ENCODE results near the gene IGFBP6.
"Not testable (repeated sequence)": the region's sequence is repeated elsewhere in the genome, so short reads cannot be mapped to it uniquely, and the experiment has no call there.

IGFBP6 gene

GRCh38 chr12:53070877-53071492 is 26.5 kb upstream of the IGFBP6 start:
- no peak for DNase-seq (ENCODE audit: low spot score)

DNA sequence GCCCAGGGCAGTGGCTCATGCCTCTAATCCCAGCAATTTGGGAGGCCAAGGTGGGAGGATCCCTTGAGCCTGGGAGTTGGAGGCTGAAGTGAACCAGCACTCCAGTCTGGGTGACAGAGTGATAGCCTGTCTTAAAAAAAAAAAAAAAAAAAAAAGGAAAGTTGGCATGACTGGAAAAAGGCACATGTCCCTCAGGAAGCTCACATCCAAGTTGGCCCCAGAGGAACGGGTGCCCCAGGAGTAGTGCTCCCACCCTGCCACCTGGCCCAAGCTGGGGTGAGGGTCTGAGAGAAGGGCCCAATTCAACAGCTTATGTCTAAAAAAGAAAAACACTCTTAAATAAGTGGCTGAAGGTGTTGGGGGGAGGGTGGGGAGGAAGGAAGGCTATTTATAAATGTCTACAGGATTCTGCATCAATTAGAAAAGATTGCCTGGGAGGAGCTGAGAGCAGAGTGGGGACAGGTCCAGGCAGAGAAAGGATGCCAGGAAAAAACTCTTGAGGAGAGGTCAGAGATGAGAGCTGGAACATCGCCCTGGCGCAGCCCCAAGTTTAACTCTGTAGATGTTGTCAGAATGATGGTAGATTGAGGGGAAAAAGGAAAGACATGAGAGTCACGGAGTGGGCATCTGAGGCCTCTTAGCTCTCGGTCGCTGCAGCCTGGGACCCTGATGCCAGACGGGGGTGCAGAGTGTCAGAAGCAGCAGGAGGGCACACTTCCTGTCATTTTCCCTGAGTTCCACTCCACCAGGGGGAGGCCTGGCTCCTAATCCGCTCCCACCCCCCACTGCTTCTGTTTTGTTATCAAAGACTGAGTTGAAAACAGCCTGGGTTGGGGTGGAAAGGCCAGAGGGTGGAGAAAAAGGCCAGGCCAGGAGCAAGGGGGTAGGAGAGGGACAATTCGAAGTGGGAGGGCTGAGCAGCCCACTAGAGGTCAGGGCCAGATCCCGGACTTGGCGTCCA is 25.6 kb upstream of the IGFBP6 start:
- peak; percentile 49 for DNase-seq (ENCODE audit: low spot score)

DNA sequence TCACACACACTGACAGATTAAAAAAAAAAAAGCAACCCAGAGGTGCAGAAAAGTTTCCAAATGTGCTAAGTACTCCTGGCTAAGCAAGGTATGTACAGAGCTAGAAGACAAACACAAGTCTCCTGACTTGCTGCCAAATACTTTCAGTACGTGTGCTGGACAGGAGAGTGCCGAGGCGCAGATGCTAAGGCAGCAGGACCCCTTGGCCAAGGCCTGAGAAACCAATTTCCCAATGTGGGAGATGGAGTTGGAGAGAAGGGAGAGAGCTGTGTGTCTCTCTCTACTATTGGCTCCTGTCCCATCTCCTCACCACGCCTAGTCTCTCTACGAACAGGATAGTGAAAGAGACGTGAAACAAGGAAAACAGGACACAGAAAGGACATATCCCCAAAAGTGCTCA is 23.6 kb upstream of the IGFBP6 start:
- DNase-seq (ENCODE audit: low spot score), result no peak

- DNase-seq (ENCODE audit: low spot score), result no peak
These were observed 23.0 kb upstream of the IGFBP6 start for GRCh38 chr12:53074283-53074998.

- no peak for DNase-seq (ENCODE audit: low spot score)
These were observed 22.5 kb upstream of the IGFBP6 start for GRCh38 chr12:53074999-53075370.

- DNase-seq (ENCODE audit: low spot score), result no peak
These were observed 21.0 kb upstream of the IGFBP6 start for GRCh38 chr12:53076461-53076860.

DNA sequence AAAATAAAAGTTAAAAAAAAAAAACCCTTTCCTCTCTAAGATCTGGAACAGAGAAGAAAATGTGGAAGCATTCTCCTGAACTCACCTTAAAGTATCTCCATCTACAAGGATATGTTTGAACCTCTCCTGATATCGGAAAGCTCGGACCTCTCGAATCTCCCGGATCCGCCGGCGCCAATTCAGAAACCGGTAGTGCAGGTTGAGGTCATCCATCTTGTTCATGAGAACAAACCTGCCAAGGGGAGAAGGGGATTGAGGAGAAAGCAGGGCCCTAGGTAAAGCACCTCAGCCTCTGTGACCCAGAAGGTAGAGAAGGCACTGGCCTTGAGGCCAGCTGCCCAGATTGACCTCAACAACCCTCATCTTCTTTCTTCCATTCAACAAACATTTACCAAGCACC is 20.4 kb upstream of the IGFBP6 start:
- DNase-seq (ENCODE audit: low spot score), result no peak

GRCh38 chr12:53078425-53079225 is 18.8 kb upstream of the IGFBP6 start:
- peak; percentile 17 for DNase-seq (ENCODE audit: low spot score)

- peak; percentile 100 for DNase-seq (ENCODE audit: low spot score)
These were observed 18.0 kb upstream of the IGFBP6 start, which contains the start of gene SPRYD3 for GRCh38 chr12:53079226-53080117. SPRYD3 (minus strand) TSS chr12:53079390; CDS start chr12:53079333, 57 bp downstream.

DNA sequence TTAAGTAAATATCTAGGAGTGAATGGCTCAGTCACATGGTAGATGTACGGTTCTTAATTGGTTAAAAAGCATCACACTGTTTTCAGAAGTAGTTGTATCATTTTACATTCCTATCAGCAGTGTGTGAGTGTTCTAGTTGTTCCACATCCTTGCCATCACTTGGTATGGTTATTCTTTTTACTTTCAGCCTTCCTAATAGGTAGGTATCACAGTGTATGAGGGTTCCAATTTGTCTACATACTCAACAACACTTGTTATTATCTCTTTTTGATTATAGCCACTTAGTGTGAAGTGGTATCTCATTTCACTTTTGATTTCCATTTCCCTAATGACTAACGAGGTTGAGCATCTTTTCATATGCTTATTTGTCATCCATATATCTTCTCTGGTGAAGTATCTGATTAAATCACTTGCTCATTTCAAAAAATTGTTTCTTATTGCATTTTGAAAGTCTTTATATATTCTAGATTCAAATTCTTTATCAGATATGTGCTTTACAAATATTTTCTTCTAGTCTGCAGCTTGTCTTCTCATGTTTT is 14.8 kb upstream of the IGFBP6 start:
- DNase-seq (ENCODE audit: low spot score), result no peak

DNA sequence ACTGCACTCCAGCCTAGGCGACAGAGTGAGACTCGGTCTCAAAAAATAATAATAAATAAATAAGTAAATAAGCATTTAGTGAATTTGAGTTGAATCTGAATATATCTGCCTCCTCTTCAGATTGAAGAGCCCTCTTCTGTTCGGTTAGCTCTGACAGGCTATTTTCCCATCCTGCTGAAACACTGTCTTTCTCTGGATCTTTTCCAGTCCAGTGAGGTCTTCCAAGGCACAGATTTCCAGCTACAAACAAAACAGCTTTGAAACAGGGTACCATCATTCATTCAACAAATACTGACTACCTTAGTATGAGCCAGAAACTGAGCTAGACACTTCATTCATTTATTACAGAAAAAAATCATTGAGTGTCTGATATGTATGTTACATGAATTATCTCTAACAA is 11.1 kb upstream of the IGFBP6 start:
- DNase-seq (ENCODE audit: low spot score), result peak; percentile 0

GRCh38 chr12:53090105-53090504 is 7.4 kb upstream of the IGFBP6 start:
- DNase-seq (ENCODE audit: low spot score), result no peak

DNA sequence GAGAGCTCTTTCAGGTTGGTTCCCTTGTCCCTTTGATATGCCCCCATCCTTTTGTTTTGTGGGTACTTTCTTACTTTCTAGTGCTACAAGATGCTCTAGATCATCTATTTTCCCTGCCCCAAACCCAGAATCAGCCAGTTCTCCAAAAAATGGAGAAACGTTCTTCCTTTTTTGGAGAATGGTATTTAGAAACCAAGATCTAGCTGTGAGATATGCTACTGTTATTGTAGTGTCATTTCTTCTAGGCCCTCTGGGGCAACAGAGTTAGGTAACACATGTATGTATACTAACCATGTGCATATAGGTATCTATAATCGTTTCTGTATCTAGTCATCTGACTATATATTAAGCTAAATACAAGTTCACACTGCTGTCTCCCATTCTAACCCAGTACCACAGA is 6.9 kb upstream of the IGFBP6 start:
- DNase-seq (ENCODE audit: low spot score), result no peak

DNA sequence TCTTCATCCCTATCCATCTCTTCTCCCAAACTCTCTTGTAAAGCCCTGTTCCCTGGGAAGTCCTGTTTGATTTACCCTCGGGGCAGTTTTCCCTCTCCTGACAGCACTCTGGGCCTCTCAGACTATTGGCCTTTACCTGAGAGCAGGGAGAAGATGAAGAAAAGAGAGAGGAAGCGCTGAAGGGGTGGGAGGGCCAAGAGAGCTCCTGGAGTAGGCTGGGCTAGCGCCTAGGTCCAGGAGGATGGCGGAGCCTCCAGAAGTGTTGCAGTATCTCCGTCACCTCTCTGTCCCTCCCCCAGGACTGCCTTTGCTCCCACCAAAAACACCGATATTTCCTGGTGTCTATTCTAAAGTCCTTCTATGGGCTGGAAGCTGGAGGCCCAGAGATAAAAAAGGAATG is 5.7 kb upstream of the IGFBP6 start:
- no peak for DNase-seq (ENCODE audit: low spot score)

DNA sequence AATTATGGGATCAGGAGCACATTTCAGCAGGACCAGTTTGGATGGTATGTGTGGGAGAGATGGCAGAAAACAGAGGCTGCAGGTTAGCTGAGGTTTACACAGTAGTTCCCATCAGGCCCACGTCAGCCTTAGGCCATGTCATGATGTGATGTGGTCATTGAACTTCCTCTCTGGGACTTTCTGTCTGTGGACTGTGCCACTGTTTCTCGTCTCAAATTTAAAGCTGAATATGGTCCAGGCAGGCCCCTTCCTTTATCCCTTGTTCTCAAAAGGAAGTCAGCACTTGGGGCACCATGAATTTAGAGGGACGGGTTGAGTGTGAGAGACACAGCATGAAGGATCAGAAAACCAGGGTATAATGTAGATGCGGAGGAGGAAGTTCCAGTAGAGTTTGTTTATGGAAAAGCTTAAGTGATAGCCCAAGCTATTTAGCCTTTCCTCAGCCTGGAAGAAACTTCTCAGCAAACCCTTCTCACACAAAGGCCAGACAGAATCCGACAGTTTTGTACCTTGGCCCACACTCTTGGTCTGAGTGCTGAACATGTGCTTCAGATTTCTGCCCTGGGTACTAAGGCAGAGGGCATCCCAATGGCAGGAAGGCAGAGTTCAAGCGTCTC is 3.6 kb upstream of the IGFBP6 start:
- no peak for DNase-seq (ENCODE audit: low spot score)

DNA sequence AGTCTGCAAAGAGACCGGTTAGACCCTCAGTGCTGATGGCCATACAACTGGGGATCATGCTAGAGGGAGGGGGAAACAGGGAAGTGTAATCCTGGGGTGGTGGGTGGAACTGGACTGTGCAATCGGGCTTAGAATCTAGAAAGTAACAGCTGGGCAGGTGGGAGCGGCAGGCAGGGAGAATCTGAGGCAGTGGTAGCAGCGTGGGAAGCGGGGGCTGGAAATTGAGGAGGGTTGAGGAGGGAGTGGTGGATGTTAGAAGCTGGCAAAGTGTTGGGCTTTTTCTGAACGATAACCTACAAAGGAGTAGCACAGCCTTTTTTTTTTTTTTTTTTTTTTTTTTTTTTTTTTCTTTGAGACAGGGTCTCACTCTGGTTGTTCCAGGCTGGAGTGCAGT is 3.1 kb upstream of the IGFBP6 start:
- DNase-seq (ENCODE audit: low spot score), result no peak

- DNase-seq (ENCODE audit: low spot score), result not testable (repeated sequence)
These were observed 2.5 kb upstream of the IGFBP6 start for GRCh38 chr12:53094796-53095595.

GRCh38 chr12:53095596-53095895 is 1.9 kb upstream of the IGFBP6 start:
- not testable (repeated sequence) for DNase-seq (ENCODE audit: low spot score)

DNA sequence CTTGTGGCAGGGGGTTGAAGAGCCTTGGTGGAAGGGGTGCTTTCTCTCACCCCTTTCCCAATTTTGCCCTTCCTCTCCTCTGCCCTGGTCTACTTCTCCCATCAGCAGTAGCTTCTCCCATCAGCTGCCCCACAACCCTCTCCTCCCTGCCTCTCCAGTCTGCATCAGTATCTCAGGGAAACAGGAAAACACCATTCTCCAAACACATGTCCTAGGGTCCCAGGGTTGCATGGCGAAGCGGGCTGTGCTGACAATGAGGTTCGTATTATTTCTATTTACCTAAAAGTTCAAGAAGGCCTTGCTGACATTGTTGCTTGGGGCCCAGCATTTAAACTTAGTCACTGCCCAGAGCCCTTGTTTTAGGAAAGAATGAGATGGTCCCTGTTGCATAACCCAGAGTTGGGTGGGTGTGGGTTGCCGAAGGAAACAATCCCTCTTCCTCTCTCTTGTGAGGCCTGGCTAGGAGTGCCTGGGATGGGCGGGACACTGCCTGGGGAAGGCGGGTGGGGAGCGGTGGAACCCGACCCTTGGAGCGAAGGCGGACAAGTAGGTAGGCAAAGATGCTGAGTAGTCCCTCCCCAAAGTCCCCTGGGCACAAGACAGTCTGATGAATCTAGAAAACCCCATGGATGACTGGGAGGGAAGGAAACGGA is 1.3 kb upstream of the IGFBP6 start:
- peak; percentile 90 for DNase-seq (ENCODE audit: low spot score)
